Renal pelvis (tissue), 4 donors: ENCODE measurements around the gene GMPPA. TPM values are rescaled to one million over a fixed set of nuclear protein-coding genes. Genes with fewer than 3 reads are reported as not detected.

ENCODE experiments used
- DNase-seq: peaks from one replicate; pipeline ENCODE4 v3.0.0-alpha.2; 2013
- polyA plus RNA-seq, 3 donors: library from polyadenylated mRNA; unstranded; fragments of 120-200 nt; gene quantifications; one replicate each; pipeline ENCODE4 v1.2.1, GENCODE V29; 2013; ENCODE audit not compliant: insufficient read length in 3 of 3

The GMPPA gene
- polyA plus RNA-seq, 3 donors: 35.6 to 40.0 (median 39.0) TPM

GRCh38 chr2:219517954-219518778 is 19.5 kb downstream of the GMPPA start:
- DNase-seq: no peak

GRCh38 chr2:219519526-219519916 is 20.8 kb downstream of the GMPPA start:
- DNase-seq: no peak

- DNase-seq: no peak
These were observed 21.4 kb downstream of the GMPPA start for GRCh38 chr2:219520079-219520478.

GRCh38 chr2:219521066-219521880 is 22.6 kb downstream of the GMPPA start:
- DNase-seq: no peak

- no peak for DNase-seq
These were observed 23.7 kb downstream of the GMPPA start for GRCh38 chr2:219522111-219523030.

- no peak for DNase-seq
These were observed 24.5 kb downstream of the GMPPA start for GRCh38 chr2:219523031-219523671.

- DNase-seq: no peak
These were observed 26.1 kb downstream of the GMPPA start for GRCh38 chr2:219524817-219525216.

- DNase-seq: no peak
These were observed 27.0 kb downstream of the GMPPA start for GRCh38 chr2:219525533-219526232.

GRCh38 chr2:219526320-219527075 is 27.8 kb downstream of the GMPPA start:
- DNase-seq: no peak

GRCh38 chr2:219527076-219527394 is 28.3 kb downstream of the GMPPA start:
- no peak for DNase-seq

GRCh38 chr2:219527472-219527871 is 28.8 kb downstream of the GMPPA start:
- DNase-seq: no peak

GRCh38 chr2:219530048-219530963 is 31.6 kb downstream of the GMPPA start:
- peak; percentile 80 for DNase-seq

GRCh38 chr2:219531639-219532377 is 33.1 kb downstream of the GMPPA start:
- no peak for DNase-seq

GRCh38 chr2:219532378-219532649 is 33.6 kb downstream of the GMPPA start:
- DNase-seq: no peak

- no peak for DNase-seq
These were observed 35.4 kb downstream of the GMPPA start for GRCh38 chr2:219533930-219534661.

GRCh38 chr2:219536425-219536824 is 37.7 kb downstream of the GMPPA start:
- DNase-seq: no peak

GRCh38 chr2:219536967-219537366 is 38.3 kb downstream of the GMPPA start:
- no peak for DNase-seq
